Gastroesophageal sphincter (tissue), 4 donors: ENCODE data around the gene CDX2. TPM values are rescaled to one million over a fixed set of nuclear protein-coding genes. Genes with fewer than 3 reads are reported as not detected.

Experiments
- ATAC-seq: fragments of 150-250 bp; one replicate; pipeline ENCODE4 v1.9.1; 2016; ENCODE audit warnings: mild to moderate bottlenecking, moderate library complexity
- H3K27ac ChIP-seq, 4 donors: fragments of 200-600 bp; sonication (generic) in 3 of 4; 1 replicate in 3 of 4; 2 replicates in 1 of 4; pipeline ENCODE4 v1.5.1; 2016 to 2019
- H3K27me3 ChIP-seq: fragments of 200-600 bp; sonication (generic); one replicate; pipeline ENCODE4 v1.5.1; 2019
- H3K36me3 ChIP-seq, 2 donors: fragments of 200-600 bp; sonication (generic); one replicate each; pipeline ENCODE4 v1.5.1; 2019; ENCODE audit warnings: control low read depth in 1 of 2
- H3K4me1 ChIP-seq, 3 donors: fragments of 200-600 bp; sonication (generic); 1 replicate in 2 of 3; 2 replicates in 1 of 3; pipeline ENCODE4 v1.5.1; 2016 to 2019; ENCODE audit warnings: control low read depth in 2 of 3
- H3K4me3 ChIP-seq, 2 donors: fragments of 200-600 bp; sonication (generic); one replicate each; pipeline ENCODE4 v1.5.1; 2019; ENCODE audit warnings: mild to moderate bottlenecking in 1 of 2, moderate library complexity in 1 of 2
- H3K9me3 ChIP-seq, 3 donors: fragments of 200-600 bp; sonication (generic); one replicate each; pipeline ENCODE4 v1.5.1; 2017 to 2019; ENCODE audit warnings: control low read depth in 2 of 3
- CTCF ChIP-seq, 4 experiments: fragments of 200-600 bp in 2 of 4; fragments of 450-650 bp in 2 of 4; sonication (generic) in 1 of 4; IDR thresholded peaks; one replicate each; pipeline ENCODE4 v1.5.1; 2017 to 2019; ENCODE audit warnings: antibody characterized with exemption in 4 of 4, mild to moderate bottlenecking in 2 of 4, moderate library complexity in 2 of 4
- EP300 ChIP-seq: sonication (generic); formaldehyde crosslinking; IDR thresholded peaks from one replicate; pipeline ENCODE4 v1.6.1; 2017; ENCODE audit warnings: antibody characterized with exemption, mild to moderate bottlenecking
- POLR2A ChIP-seq, 2 donors: fragments of 450-650 bp; IDR thresholded peaks; one replicate each; pipeline ENCODE4 v1.6.1; 2017; ENCODE audit warnings: antibody characterized with exemption in 2 of 2, mild to moderate bottlenecking in 2 of 2, moderate library complexity in 1 of 2
- POLR2AphosphoS5 ChIP-seq: sonication (generic); formaldehyde crosslinking; IDR thresholded peaks from one replicate; pipeline ENCODE4 v1.6.1; 2017; ENCODE audit warnings: antibody characterized with exemption
- WGBS, 2 donors: methylation state at CpG; one replicate each; pipeline ENCODE4 v1.1.5; 2018; ENCODE audit warnings: low coverage in 1 of 2; 5-methylcytosine and 5-hydroxymethylcytosine counted together
- total RNA-seq, 4 donors: library from RNA; depleted of rRNA; stranded (reverse); fragments of >200 nt; gene quantifications; one replicate each; pipeline ENCODE4 v1.1.0, GENCODE V29; 2016

CDX2 gene
- total RNA-seq, 4 donors from 2014 or later = not detected

GRCh38 chr13:27969866-27970229 is 733 bp upstream of the CDX2 start:
- Histone ChIP-seq H3K27ac (no peak overlapping the region), H3K4me1 (peaks cover 0 to 42% (median 10%) of the 10 kb centered on the region in 3 donors), H3K4me3 (no peak overlapping the region), H3K9me3 (no peaks in the 10 kb centered on the region), H3K36me3 (no peaks in the 10 kb centered on the region), H3K27me3 (peaks cover 100% of the 10 kb centered on the region)
- WGBS, 2 donors = 8 to 15% methylated on average over 6 to 7 of the region's 7 CpGs
- ATAC-seq = no peak
- TF ChIP-seq CTCF (IDR thresholded peaks at IDR 0.05) (no peak), POLR2AphosphoS5 (no peak), EP300 (no peak), POLR2A (IDR thresholded peaks at IDR 0.05) (no peak)

- no peak for ATAC-seq
- no peak overlapping the region for H3K4me3 ChIP-seq
- peaks cover 0 to 42% (median 10%) of the 10 kb centered on the region in 3 donors for H3K4me1 ChIP-seq
- no peak for TF ChIP-seq POLR2AphosphoS5
- TF ChIP-seq EP300 = no peak
- TF ChIP-seq CTCF (IDR thresholded peaks at IDR 0.05) = no peak
- no peak for TF ChIP-seq POLR2A (IDR thresholded peaks at IDR 0.05)
- WGBS, 2 donors = 0% methylated on average over 4 of the region's 86 CpGs; no CpG with 5 or more reads in 1 of the 2 donors
- peaks cover 100% of the 10 kb centered on the region for H3K27me3 ChIP-seq
- no peaks in the 10 kb centered on the region for H3K9me3 ChIP-seq
- no peaks in the 10 kb centered on the region for H3K36me3 ChIP-seq
- H3K27ac ChIP-seq = no peak overlapping the region
These were observed 616 bp downstream of the CDX2 start for GRCh38 chr13:27968316-27969081.

DNA sequence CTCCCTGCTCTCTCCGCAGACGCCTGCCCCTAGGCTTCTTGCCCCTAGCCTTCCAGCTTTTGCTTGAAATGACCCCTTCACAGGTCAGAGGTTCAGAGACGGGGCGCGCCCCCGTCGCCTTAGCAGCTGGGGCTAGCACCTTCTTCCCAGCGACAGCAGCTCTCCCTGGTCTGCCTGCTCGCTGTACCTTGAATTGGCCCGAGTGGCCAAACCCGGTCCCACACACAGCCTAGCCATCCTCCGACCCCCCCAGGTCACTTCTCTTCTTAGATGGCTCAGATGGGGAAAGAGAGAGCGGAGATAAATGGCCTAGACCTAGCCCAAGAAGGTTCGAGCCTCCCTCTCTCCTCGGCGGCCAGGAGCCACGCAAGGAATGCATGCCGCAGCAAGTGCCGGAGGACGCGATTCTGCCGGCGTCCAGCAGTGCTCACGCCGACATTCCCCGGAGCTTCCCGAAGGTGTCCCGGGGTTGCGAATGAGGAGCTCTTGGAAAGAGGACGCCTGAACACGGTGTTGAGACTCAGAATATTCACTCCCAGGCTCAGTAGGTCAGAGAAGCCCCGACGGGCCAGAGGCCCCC is 1.3 kb downstream of the CDX2 start:
- Histone ChIP-seq H3K36me3 (no peaks in the 10 kb centered on the region), H3K9me3 (no peaks in the 10 kb centered on the region), H3K4me3 (no peak overlapping the region), H3K4me1 (peaks cover 0 to 42% (median 10%) of the 10 kb centered on the region in 3 donors), H3K27ac (no peak overlapping the region), H3K27me3 (peaks cover 100% of the 10 kb centered on the region)
- TF ChIP-seq POLR2A (IDR thresholded peaks at IDR 0.05) = no peak
- no peak for TF ChIP-seq CTCF (IDR thresholded peaks at IDR 0.05)
- TF ChIP-seq EP300 = no peak
- TF ChIP-seq POLR2AphosphoS5 = no peak
- ATAC-seq = no peak
- WGBS, 2 donors = 4 to 5% methylated on average over 5 to 7 of the region's 33 CpGs

DNA sequence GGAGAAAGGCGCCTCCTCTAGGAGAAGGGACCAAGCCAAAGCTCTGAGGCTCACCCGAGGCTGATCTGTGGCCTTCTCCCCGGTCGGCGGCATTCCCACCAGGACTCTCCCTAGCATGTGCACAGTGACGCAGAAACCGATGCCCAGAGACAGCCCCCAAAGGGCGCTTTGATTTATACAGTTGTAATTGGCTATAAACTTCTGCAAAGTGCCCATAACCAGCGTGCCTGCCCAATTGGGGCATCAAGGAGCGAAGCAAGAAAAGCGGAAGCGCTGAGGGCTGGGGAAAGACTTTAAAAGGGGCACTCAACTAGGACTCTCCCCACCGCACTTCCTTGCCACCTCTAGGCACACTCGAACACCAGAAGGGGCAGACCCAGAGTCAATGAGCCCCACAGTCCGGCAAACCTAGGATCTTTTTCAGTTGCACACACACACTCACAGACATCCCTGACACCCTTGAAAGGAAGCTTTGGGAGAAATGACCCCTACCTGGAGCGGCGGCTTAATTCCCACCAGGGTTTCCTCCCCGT is 1.8 kb downstream of the CDX2 start:
- 0 to 5% methylated on average over 4 to 7 of the region's 18 CpGs for WGBS, 2 donors
- ATAC-seq = no peak
- Histone ChIP-seq H3K27ac (no peak overlapping the region), H3K4me3 (no peak overlapping the region), H3K9me3 (no peaks in the 10 kb centered on the region), H3K4me1 (peaks cover 0 to 42% (median 10%) of the 10 kb centered on the region in 3 donors), H3K27me3 (peaks cover 100% of the 10 kb centered on the region), H3K36me3 (no peaks in the 10 kb centered on the region)
- no peak for TF ChIP-seq POLR2A (IDR thresholded peaks at IDR 0.05)
- TF ChIP-seq EP300 = no peak
- TF ChIP-seq CTCF (IDR thresholded peaks at IDR 0.05) = no peak
- TF ChIP-seq POLR2AphosphoS5 = no peak
